HG02870 (cell line): ENCODE results near the gene R3HDM4.
"Not testable (repeated sequence)": the region's sequence is repeated elsewhere in the genome, so short reads cannot be mapped to it uniquely, and the experiment has no call there.

Experiments
- ATAC-seq: cut with Tn5 transposase; IDR thresholded peaks from one replicate; pipeline ENCODE4 v1.9.1; 2021; ENCODE audit warnings: mild to moderate bottlenecking, moderate library complexity; ENCODE audit not compliant: unreplicated experiment

The R3HDM4 gene

DNA sequence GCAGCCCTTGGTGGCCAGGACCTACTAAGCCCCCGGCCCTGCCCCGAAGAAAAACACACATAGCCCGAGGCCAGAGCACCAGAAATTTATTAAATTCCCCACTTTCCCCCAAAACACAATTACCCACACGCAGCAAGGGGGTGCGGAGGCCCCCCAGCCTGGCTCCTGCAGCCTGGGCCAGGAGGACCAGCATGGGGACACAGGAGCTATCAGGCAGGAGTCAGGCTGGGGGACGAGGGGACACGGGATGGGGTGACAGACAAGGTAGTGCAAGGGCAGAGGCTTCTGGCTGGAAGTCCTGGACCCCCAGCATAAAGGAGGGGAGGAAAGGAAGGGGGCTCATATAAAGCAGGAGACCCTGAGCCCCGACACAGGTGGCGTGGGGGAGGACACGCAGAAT is 16.6 kb downstream of the R3HDM4 start:
- no peak for ATAC-seq

DNA sequence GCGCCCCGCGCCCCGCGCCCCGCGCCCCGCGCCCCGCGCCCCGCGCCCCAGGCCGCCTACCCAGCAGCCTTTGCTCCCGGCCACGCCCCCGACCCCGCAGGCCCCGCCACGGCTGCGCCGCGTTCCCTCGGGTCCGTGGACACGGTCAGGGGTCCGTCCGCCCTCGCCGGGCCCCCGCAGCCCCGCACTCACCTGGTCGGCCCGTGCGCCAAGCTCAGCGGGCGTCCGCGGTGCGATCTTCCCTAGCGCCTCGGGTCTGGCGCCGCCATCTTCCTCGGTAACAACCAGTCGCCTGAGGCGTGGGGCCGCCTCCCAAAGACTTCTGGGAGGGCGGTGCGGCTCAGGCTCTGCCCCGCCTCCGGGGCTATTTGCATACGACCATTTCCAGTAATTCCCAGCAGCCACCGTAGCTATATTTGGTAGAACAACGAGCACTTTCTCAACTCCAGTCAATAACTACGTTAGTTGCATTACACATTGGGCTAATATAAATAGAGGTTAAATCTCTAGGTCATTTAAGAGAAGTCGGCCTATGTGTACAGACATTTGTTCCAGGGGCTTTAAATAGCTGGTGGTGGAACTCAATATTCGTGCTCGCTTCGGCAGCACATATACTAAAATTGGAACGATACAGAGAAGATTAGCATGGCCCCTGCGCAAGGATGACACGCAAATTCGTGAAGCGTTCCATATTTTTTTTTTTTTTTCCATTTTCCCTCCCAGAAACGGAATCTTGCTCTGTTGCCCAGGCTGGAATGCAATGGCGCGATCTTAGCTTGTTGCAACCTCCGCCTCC is 19.9 kb downstream of the R3HDM4 start, which contains the start of the genes MED16 and RNU6-9:
Gene MED16 (minus strand): TSS at position 294 of the 796 bp plus-strand sequence. CDS start 2,056 bp downstream, outside the sequence.
Gene RNU6-9 (plus strand): TSS at position 591 of the 796 bp plus-strand sequence.
- ATAC-seq = peak; percentile 70

DNA sequence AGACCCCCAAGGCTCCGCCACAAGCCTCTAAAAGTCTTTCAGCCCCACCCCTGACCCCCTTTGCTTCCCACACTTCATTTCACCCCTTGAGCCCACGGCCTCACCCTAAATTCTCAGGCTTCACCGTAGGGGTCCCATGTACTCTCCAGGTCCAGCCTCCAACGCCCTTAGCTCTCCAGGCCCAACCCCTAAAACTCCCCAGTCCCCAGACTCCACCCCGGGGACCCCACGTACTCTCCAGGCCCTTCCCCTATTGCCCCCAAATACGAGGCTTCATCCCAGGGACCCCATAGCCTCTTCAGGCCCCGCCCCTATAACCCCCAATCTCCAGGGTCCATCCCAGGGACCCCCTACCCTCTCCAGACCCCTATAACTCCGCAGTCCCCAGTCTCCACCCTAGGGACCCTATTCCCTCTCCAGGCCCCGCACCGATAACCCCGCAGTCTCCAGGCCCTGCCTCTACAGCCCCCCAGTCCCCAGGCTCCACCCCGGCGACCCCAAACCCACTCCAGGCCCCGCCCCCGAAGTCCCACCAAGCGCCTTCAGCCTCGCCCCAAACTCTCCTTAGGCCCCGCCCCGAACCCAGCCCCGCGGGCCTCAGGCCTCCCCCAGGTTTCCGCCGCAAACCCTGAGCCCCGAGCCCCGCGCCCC is 20.7 kb downstream of the R3HDM4 start:
- no peak for ATAC-seq

DNA sequence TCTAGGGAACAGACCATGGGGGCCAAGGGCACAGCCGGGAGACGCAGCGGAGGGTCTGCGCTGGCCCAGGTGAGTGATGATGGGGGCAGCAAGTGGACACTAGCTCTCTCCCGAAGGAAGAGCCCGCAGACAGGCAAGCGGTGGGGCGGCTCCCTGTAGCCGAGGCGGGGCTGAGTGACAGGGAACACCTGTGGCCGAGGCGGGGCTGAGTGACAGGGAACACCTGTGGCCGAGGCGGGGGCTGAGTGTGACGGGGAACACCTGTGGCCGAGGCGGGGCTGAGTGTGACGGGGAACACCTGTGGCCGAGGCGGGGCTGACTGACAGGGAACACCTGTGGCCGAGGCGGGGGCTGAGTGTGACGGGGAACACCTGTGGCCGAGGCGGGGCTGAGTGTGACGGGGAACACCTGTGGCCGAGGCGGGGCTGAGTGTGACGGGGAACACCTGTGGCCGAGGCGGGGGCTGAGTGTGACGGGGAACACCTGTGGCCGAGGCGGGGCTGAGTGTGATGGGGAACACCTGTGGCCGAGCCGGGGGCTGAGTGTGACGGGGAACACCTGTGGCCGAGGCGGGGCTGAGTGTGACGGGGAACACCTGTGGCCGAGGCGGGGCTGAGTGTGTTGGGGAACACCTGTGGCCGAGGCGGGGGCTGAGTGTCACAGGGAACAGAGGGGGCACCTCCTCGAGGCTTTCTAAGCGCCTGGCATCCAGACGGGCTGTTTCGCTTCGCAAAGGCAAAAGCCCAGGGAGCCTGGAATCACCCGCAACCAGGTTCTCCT is 21.4 kb downstream of the R3HDM4 start:
- not testable (repeated sequence) for ATAC-seq

DNA sequence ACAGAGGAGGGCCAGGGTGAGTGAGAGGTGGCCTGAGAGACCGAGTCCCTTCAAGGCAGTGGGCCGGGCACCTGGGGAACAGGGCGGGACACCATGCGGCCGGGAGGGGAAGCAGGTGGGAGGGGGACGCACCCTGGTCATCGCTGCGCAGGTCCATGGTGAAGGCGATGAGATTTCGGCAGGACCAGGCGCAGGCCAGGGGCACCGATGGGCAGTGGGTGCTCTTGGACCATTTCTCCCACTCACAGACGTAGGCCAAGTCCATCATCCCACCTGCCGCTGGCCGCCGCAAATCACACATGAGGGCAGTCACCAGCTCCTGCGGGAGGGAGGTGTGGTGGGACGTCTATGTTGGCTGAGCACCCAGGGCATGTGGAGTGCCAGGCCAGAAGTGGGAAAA is 22.2 kb downstream of the R3HDM4 start:
- no peak for ATAC-seq

DNA sequence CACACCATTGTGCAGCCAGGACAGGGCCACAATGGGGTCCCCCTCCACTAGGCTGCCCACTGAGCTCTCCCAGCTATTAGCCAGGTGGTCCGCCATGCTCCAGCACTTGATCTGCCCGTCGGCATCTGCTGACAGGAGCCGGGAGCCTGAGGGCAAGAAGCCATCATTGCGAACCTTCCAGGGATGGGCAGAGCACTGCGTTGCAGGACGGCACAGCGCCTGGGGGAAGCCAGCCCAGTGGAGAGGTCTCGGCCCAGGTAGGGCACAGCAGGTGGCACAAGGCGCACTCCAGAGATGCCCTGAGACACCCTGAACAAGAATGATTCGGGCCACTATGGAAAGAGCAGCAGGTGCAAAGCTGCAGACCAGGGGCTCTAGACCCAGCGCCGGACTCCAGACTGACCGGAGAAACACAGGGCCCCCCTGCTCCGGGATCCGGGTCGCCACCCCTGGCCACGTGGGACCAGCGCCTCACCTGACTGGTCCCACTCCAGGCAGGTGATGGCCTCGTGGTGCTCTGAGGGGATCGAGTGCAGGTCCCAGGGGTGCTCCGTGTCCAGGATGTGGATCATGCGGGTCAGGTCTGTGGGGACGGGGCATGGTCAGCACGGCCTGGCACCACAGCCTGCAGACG is 23.2 kb downstream of the R3HDM4 start:
- no peak for ATAC-seq

DNA sequence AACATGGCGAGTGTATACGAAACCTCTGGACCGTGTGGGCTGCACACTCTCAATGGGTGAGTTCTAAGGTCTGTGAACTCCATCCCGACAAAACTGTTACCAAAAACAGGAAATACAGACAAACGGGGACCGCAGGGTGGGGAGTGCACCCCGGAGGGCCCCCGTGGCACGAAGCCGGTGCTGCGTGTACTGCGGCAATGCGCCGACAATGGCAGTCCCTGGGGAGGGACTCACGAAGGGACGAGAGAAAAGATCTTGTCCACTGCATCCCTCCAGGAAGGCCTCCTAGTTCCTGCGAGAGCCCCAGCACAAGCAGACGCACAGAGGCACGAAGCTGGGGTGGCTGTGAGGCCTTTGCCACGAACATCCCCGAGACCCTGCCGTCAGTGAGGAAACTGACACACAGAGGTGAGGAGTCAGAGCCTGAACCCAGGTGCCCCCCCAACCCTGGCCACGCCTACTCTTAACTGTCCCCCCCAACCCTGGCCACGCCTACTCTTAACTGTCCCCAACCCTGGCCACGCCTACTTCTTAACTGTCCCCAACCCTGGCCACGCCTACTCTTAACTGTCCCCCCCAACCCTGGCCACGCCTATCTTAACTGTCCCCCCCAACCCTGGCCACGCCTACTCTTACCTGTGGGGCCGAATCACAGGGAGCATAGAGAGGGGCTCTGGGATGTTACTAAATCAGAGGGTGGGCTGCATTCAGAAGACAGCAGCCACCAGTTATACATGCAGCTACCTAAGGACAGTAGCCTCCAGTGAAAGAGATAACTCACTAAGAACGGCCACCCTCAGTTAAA is 24.2 kb downstream of the R3HDM4 start:
- no peak for ATAC-seq

DNA sequence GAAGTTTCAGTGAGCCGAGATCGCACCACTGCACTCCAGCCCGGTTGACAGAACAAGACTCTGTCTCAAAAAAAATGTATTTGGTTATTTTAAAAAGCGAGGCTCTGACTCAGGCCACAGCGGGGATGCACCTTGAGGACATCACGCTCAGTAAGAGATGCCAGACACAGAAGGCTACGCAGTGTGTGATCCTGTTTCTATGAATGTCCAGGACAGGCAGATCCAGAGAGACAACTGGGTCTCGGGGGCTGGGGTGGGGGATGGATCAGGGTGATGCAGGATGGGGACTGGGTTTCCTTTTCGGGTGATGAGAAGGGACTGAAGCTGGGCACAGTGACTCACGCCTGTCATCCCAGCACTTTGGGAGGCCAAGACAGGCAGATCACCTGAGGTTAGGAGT is 25.4 kb downstream of the R3HDM4 start:
- ATAC-seq = no peak

DNA sequence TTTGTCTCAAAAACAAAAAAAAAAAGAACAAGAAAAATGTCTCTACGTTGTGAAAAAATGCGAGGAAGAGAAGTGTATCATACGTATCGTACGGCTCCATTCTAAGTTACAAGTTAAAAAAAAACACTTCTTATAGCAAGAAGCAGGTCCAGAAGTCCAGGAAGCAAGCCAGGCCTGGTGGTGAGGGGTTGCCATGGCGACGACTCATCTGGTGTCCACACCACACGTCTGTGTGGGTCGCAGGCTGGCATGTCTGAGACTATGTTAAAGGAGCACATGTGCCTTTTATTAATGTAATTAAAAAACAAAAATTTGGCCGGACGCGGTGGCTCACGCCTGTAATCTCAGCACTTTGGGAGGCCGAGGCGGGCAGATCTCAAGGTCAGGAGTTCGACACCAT is 25.9 kb downstream of the R3HDM4 start:
- ATAC-seq = no peak

DNA sequence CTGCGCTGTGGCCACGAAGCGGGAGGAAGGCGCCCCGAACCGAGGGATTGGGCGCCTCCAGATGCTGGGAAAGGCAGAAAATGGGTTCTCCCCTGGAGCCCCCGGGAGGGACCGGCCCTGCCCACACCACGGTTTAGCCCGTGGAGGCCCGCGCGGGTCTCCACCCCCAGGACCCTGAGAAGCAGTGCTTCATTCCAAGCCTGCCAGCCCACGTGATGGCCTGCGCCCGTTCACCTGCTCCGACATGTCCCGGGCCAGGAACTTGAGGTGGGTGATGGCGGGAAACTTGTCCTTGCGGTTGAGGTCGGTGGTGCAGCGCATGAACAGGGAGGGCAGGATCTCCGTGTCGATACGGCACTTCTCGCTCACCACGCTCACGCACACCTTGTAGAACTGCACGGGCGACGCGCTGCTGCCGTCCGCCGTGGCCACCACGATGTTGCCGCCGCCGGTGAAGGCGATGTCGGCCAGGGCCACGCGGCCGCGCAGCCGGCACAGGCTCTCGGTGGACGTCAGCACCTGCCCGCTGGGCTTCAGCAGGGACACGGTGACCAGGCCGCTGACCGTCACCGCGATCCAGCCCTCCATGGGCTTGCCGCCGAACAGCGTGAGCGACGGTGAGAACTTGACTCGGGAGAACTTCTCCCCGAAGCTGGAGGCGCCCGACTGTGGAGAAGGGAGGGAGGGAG is 27.3 kb downstream of the R3HDM4 start:
- no peak for ATAC-seq

DNA sequence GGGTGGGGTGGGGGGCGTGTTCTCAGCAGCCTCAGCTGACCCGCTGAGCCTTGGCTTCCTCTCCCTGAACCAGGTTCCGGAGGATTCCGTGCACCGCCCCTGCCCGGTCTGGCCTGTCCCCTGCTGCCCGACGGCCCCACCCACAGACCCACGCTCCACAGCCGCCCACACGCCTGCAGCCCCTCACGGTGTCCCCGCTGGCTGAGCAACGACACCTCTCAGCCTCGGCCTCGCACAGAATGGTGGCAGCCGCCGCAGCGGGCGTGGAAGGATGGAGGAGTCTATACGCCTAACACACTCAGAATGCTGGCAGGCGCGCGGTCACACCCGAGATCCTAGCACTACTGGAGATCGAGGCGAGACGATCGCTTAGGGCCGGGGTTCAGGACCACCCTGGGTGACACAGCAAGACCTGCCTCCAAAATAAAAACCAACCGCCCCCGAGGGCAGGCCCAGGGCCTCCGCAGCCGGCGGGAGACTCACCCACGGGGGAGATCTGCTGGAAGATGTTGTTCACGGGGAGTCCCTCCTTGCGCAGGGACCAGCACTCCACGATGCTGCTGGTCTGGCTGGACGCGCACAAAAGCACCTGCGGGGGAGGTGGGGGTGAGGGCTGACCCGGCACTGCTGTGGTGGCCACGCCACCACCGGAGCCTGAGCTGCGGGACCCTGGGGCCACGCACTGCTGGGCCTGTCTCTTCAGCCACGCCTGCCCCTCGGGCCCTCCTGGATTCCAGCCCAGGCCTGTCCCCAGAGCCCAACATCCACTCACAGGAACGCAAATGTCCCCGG is 28.4 kb downstream of the R3HDM4 start:
- no peak for ATAC-seq

DNA sequence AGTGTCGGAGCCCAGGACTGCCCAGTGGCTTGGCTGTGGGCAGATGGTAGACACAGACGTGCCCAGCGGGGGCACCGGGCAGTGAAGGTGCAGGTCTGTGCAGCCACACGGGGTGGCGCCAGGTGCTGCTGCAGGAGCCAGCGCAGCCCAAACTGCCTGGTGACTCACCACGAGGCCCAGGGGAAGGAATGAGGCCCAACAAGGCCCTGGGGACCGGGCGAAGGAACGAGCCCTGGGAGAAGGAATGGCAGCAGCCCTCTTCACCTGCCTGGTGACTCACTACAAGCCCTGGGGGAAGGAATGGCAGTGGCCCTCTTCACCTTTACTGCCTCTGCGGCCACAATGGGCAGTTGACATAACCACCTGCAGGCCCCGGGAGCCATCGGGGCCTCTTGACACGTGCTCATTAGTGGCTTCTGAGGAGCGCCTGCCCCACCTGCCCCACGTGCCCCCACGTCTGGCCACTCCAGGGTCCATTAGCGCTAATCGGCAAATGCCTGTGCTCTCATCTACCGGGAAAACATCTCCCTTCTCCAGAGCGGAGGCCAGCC is 29.3 kb downstream of the R3HDM4 start:
- no peak for ATAC-seq

DNA sequence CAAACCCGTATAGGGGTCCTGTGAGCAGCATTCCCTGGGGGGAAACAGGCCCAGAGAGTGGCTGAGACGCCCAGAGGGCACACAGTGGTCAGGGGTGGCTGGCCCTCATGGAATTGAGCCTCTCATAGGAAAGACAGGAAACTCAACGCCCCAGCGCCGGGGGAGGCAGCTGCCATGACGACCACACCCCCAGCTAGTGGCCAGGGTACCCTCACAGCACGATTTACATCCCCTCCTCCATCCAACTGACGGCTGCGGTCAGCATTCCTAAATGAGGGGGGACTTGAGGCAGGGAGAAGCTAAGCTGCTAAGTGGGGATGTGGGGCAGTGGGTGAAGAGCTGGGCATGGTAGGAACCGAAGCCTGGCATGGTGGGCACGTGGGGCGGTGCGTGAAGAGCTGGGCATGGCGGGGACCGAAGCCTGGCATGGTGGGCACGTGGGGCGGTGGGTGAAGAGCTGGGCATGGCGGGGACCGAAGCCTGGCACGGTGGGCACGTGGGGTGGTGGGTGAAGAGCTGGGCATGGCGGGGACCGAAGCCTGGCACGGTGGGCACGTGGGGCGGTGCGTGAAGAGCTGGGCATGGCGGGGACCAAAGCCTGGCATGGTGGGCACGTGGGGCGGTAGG is 30.0 kb downstream of the R3HDM4 start:
- no peak for ATAC-seq

DNA sequence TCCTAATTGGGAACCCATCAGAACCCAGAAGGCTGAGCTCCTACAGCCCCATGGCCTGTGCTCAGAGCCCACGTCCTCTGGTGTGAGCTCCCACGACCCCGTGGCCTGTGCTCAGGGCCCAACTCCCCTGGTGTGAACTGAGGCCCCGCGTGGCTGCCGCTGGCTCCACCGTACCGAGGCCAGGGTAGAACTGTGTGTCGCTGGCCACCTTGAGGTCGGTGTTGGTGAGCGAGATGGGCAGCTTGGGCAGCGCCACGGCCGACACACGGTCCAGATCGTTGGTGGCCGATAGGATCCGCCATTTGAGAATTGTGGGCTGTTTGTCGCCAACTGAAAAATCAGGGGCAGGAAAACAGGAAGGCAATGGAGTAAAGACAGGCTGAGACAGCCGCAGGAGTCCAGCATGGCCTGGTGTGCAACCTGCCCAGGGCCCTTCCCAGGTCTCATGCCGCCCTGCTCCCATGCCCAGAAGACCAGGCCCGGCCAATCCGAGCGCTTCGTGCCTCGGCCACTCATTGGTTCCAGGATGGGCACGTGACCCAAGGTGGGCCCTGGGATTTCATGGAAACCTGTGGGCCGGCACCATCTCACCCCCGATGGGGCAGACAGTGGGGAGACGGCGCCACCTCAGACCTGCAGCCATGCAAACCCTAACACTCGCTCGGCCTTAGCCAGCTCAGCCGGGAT is 31.5 kb downstream of the R3HDM4 start:
- no peak for ATAC-seq

DNA sequence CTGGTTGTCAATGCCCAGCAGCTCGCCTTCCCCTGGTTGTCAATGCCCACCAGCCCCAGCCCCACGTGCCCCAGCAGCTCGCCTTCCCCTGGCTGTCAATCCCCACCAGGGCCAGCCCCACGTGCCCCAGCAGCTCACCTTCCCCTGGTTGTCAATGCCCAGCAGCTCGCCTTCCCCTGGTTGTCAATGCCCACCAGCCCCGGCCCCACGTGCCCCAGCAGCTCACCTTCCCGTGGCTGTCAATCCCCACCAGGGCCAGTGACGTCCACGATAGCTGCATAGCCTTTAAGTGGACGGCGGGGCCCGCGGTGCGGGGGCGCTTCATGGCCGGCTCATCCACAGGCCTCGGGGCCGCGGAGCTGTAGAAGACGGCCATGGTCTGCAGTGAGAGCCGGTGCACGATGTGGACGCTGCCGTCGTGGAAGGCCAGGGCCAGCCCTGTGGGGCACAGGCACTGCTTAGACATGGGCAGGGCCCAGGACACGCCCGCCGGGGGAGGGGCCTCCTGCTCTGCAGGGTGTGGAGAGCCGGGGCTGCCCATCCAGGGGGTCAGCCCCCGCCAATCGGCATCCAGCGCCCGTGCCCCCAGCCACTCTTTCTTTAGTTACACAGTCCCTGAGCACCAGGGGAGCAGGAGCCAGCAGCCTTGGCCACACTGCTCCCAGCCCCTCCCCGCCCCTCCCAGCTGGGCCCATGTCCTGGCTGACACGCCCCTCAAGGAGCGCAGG is 33.1 kb downstream of the R3HDM4 start:
- no peak for ATAC-seq

DNA sequence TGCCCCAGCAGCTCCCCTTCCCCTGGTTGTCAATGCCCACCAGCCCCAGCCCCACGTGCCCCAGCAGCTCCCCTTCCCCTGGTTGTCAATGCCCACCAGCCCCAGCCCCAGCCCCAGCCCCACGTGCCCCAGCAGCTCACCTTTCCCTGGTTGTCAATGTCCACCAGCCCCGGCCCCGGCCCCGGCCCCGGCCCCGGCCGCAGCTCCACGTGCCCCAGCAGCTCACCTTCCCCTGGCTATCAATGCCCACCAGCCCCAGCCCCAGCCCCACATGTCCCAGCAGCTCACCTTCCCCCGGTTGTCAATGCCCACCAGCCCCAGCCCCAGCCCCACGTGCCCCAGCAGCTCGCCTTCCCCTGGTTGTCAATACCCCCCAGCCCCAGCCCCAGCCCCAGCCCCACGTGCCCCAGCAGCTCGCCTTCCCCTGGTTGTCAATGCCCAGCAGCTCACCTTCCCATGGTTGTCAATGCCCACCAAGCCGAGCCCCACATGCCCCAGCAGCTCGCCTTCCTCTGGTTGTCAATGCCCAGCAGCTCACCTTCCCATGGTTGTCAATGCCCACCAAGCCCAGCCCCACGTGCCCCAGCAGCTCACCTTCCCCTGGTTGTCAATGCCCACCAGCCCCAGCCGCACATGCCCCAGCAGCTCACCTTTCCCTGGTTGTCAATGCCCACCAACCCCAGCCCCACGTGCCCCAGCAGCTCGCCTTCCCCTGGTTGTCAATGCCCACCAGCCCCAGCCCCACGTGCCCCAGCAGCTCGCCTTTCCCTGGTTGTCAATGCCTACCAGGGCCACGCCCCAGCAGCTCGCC is 34.1 kb downstream of the R3HDM4 start:
- ATAC-seq = not testable (repeated sequence)
